SK-N-SH treated with all-trans-retinoic acid at 6 μM for 48 hours (cell line): ENCODE results near the gene RPP25L.

Source experiments
- TSHZ2 ChIP-seq: fragments of 250-450 bp; sonication (Bioruptor Pico); IDR thresholded peaks from 2 replicates; pipeline ENCODE4 v1.5.0; 2020; ENCODE audit warnings: mild to moderate bottlenecking, moderate library complexity
- ZFP30 ChIP-seq: fragments of 450-650 bp; formaldehyde crosslinking; IDR thresholded peaks from 2 replicates; pipeline ENCODE4 v1.5.0; 2022; ENCODE audit warnings: mild to moderate bottlenecking, moderate library complexity
- ZNF70 ChIP-seq: fragments of 450-650 bp; formaldehyde crosslinking; IDR thresholded peaks from 2 replicates; pipeline ENCODE4 v1.5.0; 2020; ENCODE audit warnings: mild to moderate bottlenecking, moderate library complexity

DNA sequence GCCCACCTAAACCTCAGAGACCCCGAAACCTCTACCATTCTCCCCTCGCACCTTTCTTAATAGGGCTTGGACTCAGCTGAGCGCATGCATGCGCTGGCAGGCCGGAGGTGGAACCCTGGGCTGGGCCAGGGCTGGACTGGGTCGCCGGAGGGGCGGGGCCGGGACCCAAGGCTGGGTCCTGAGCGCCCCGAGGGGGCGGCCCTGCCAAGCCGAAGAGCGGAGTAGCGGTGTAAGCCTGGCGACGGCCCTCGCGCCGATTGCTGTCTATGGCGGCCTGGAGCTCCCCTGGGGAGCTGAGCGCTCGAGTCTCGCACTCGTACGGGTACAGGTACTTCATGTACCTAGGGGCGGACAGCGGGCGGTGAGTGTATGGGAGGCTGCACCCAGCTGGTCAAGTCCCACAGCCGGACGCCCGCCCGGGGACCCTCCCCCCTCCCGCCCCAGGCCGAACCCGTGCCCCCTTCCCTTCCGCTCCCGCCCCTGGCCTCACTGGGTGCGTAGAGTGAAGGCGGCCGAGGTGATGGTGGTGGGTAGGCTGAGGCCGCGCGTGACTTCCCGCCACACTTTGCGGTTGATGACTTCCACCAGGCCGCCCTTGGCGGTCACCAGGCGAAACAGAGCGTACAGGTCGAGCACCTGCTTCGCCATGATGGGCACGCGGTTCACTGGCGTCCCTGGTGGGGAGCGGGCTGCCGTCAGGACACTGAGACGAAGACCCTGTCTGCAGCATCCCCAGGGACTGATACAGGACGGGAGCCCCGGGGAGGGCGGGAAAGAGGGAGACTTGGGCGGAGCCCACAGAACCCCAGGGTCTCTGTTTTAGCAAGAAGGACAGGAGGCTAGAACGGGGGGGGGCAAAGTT, 11.7 kb upstream of the RPP25L start:
- no peak for TF ChIP-seq ZFP30 (CRISPR knock-in tag)
- no peak for TF ChIP-seq TSHZ2 (CRISPR knock-in tag)
- TF ChIP-seq ZNF70 (CRISPR knock-in tag), result no peak
